ENCODE data around the gene CEP44.
A peak's percentile ranks its signal among the peaks of the same experiment; 100 is the strongest.

CEP44 gene

GRCh38 chr4:174283507-174284471 lies at the start of gene CEP44, which contains the start of gene FBXO8:
CEP44 (plus strand) TSS chr4:174283911; CDS start chr4:174299122, 15,211 bp downstream.
FBXO8 (minus strand) TSS chr4:174283667; CDS start chr4:174263092, 20,575 bp downstream.
- Histone ChIP-seq H3K27me3 (ENCODE audit: control insufficient read depth in 1 of 2, insufficient read depth in 2 of 2, low read length in 2 of 2) (no peaks in the 10 kb centered on the region), H3K9me3 (ENCODE audit: low read length) (no peaks in the 10 kb centered on the region), H3K27ac (ENCODE audit: low read depth, low read length) (peak within 1 kb of the TSS; percentile 99), H3K36me3 (ENCODE audit: insufficient read depth, low read length) (peaks cover 7% of the 10 kb centered on the region), H3K4me3 (ENCODE audit: low read depth in 1 of 2, low read length in 2 of 2) (peak within 1 kb of the TSS; percentile 86 to 89), H3K9ac (ENCODE audit: low read length) (peak within 1 kb of the TSS; percentile 83), H3K4me1 (ENCODE audit: insufficient read depth, low read length) (peaks cover 29% of the 10 kb centered on the region)

GRCh38 chr4:174236359-174236758 lies 47.4 kb upstream of the CEP44 start:
- no peak overlapping the region for H3K9ac ChIP-seq (ENCODE audit: low read length)
- peaks cover 7% of the 10 kb centered on the region for H3K36me3 ChIP-seq (ENCODE audit: insufficient read depth, low read length)
- H3K27ac ChIP-seq (ENCODE audit: low read depth, low read length) = no peak overlapping the region
- no peaks in the 10 kb centered on the region for H3K9me3 ChIP-seq (ENCODE audit: low read length)
- no peaks in the 10 kb centered on the region for H3K27me3 ChIP-seq (ENCODE audit: control insufficient read depth in 1 of 2, insufficient read depth in 2 of 2, low read length in 2 of 2)
- peaks cover 4% of the 10 kb centered on the region for H3K4me1 ChIP-seq (ENCODE audit: insufficient read depth, low read length)
- no peak overlapping the region for H3K4me3 ChIP-seq (ENCODE audit: low read depth in 1 of 2, low read length in 2 of 2)

GRCh38 chr4:174241162-174241561 lies 42.5 kb upstream of the CEP44 start:
- H3K4me3 ChIP-seq (ENCODE audit: low read depth in 1 of 2, low read length in 2 of 2) = no peak overlapping the region
- H3K27me3 ChIP-seq (ENCODE audit: control insufficient read depth in 1 of 2, insufficient read depth in 2 of 2, low read length in 2 of 2) = no peaks in the 10 kb centered on the region
- H3K36me3 ChIP-seq (ENCODE audit: insufficient read depth, low read length) = peaks cover 7% of the 10 kb centered on the region
- no peak overlapping the region for H3K9ac ChIP-seq (ENCODE audit: low read length)
- peaks cover 5% of the 10 kb centered on the region for H3K4me1 ChIP-seq (ENCODE audit: insufficient read depth, low read length)
- no peak overlapping the region for H3K27ac ChIP-seq (ENCODE audit: low read depth, low read length)
- H3K9me3 ChIP-seq (ENCODE audit: low read length) = no peaks in the 10 kb centered on the region

- Histone ChIP-seq H3K4me3 (ENCODE audit: low read depth in 1 of 2, low read length in 2 of 2) (no peak overlapping the region), H3K9ac (ENCODE audit: low read length) (no peak overlapping the region), H3K4me1 (ENCODE audit: insufficient read depth, low read length) (peaks cover 17% of the 10 kb centered on the region), H3K36me3 (ENCODE audit: insufficient read depth, low read length) (no peaks in the 10 kb centered on the region), H3K9me3 (ENCODE audit: low read length) (no peaks in the 10 kb centered on the region), H3K27me3 (ENCODE audit: control insufficient read depth in 1 of 2, insufficient read depth in 2 of 2, low read length in 2 of 2) (no peaks in the 10 kb centered on the region), H3K27ac (ENCODE audit: low read depth, low read length) (no peak overlapping the region)
Measured at GRCh38 chr4:174244441-174244840, 39.3 kb upstream of the CEP44 start.

GRCh38 chr4:174245714-174246113 lies 38.0 kb upstream of the CEP44 start:
- Histone ChIP-seq H3K27ac (ENCODE audit: low read depth, low read length) (no peak overlapping the region), H3K4me1 (ENCODE audit: insufficient read depth, low read length) (peaks cover 22% of the 10 kb centered on the region), H3K27me3 (ENCODE audit: control insufficient read depth in 1 of 2, insufficient read depth in 2 of 2, low read length in 2 of 2) (no peaks in the 10 kb centered on the region), H3K36me3 (ENCODE audit: insufficient read depth, low read length) (no peaks in the 10 kb centered on the region), H3K9me3 (ENCODE audit: low read length) (no peaks in the 10 kb centered on the region), H3K9ac (ENCODE audit: low read length) (no peak overlapping the region), H3K4me3 (ENCODE audit: low read depth in 1 of 2, low read length in 2 of 2) (no peak overlapping the region)

- no peaks in the 10 kb centered on the region for H3K9me3 ChIP-seq (ENCODE audit: low read length)
- no peak overlapping the region for H3K4me3 ChIP-seq (ENCODE audit: low read depth in 1 of 2, low read length in 2 of 2)
- peak overlapping the region; percentile 48 for H3K27ac ChIP-seq (ENCODE audit: low read depth, low read length)
- peaks cover 18% of the 10 kb centered on the region for H3K4me1 ChIP-seq (ENCODE audit: insufficient read depth, low read length)
- no peak overlapping the region for H3K9ac ChIP-seq (ENCODE audit: low read length)
- no peaks in the 10 kb centered on the region for H3K36me3 ChIP-seq (ENCODE audit: insufficient read depth, low read length)
- no peaks in the 10 kb centered on the region for H3K27me3 ChIP-seq (ENCODE audit: control insufficient read depth in 1 of 2, insufficient read depth in 2 of 2, low read length in 2 of 2)
Measured at GRCh38 chr4:174248407-174248806, 35.3 kb upstream of the CEP44 start.

- H3K27me3 ChIP-seq (ENCODE audit: control insufficient read depth in 1 of 2, insufficient read depth in 2 of 2, low read length in 2 of 2) = no peaks in the 10 kb centered on the region
Measured at GRCh38 chr4:174252412-174252811, 31.3 kb upstream of the CEP44 start.

GRCh38 chr4:174254613-174255012 lies 29.1 kb upstream of the CEP44 start:
- H3K36me3 ChIP-seq (ENCODE audit: insufficient read depth, low read length) = peaks cover 4% of the 10 kb centered on the region
- H3K4me3 ChIP-seq (ENCODE audit: low read depth in 1 of 2, low read length in 2 of 2) = no peak overlapping the region
- no peaks in the 10 kb centered on the region for H3K9me3 ChIP-seq (ENCODE audit: low read length)
- H3K4me1 ChIP-seq (ENCODE audit: insufficient read depth, low read length) = peaks cover 22% of the 10 kb centered on the region
- no peaks in the 10 kb centered on the region for H3K27me3 ChIP-seq (ENCODE audit: control insufficient read depth in 1 of 2, insufficient read depth in 2 of 2, low read length in 2 of 2)
- no peak overlapping the region for H3K27ac ChIP-seq (ENCODE audit: low read depth, low read length)
- H3K9ac ChIP-seq (ENCODE audit: low read length) = no peak overlapping the region

More at GRCh38 chr4:174252412-174252811, 31.3 kb upstream of the CEP44 start:
- no peak overlapping the region for H3K27ac ChIP-seq (ENCODE audit: low read depth, low read length)
- peaks cover 31% of the 10 kb centered on the region for H3K4me1 ChIP-seq (ENCODE audit: insufficient read depth, low read length)
- no peaks in the 10 kb centered on the region for H3K36me3 ChIP-seq (ENCODE audit: insufficient read depth, low read length)
- no peaks in the 10 kb centered on the region for H3K9me3 ChIP-seq (ENCODE audit: low read length)
- H3K9ac ChIP-seq (ENCODE audit: low read length) = no peak overlapping the region
- H3K4me3 ChIP-seq (ENCODE audit: low read depth in 1 of 2, low read length in 2 of 2) = no peak overlapping the region

GRCh38 chr4:174255374-174255773 lies 28.3 kb upstream of the CEP44 start:
- Histone ChIP-seq H3K9ac (ENCODE audit: low read length) (no peak overlapping the region), H3K9me3 (ENCODE audit: low read length) (no peaks in the 10 kb centered on the region), H3K27me3 (ENCODE audit: control insufficient read depth in 1 of 2, insufficient read depth in 2 of 2, low read length in 2 of 2) (no peaks in the 10 kb centered on the region), H3K27ac (ENCODE audit: low read depth, low read length) (no peak overlapping the region), H3K4me3 (ENCODE audit: low read depth in 1 of 2, low read length in 2 of 2) (no peak overlapping the region), H3K4me1 (ENCODE audit: insufficient read depth, low read length) (peaks cover 25% of the 10 kb centered on the region), H3K36me3 (ENCODE audit: insufficient read depth, low read length) (peaks cover 4% of the 10 kb centered on the region)

GRCh38 chr4:174255786-174256185 lies 27.9 kb upstream of the CEP44 start:
- no peaks in the 10 kb centered on the region for H3K9me3 ChIP-seq (ENCODE audit: low read length)
- no peak overlapping the region for H3K4me3 ChIP-seq (ENCODE audit: low read depth in 1 of 2, low read length in 2 of 2)
- H3K27ac ChIP-seq (ENCODE audit: low read depth, low read length) = no peak overlapping the region

GRCh38 chr4:174256277-174256713 lies 27.4 kb upstream of the CEP44 start:
- Histone ChIP-seq H3K4me3 (ENCODE audit: low read depth in 1 of 2, low read length in 2 of 2) (no peak overlapping the region), H3K4me1 (ENCODE audit: insufficient read depth, low read length) (peaks cover 30% of the 10 kb centered on the region), H3K36me3 (ENCODE audit: insufficient read depth, low read length) (peaks cover 4% of the 10 kb centered on the region), H3K9ac (ENCODE audit: low read length) (no peak overlapping the region), H3K9me3 (ENCODE audit: low read length) (no peaks in the 10 kb centered on the region), H3K27me3 (ENCODE audit: control insufficient read depth in 1 of 2, insufficient read depth in 2 of 2, low read length in 2 of 2) (no peaks in the 10 kb centered on the region), H3K27ac (ENCODE audit: low read depth, low read length) (no peak overlapping the region)

More at GRCh38 chr4:174255786-174256185, 27.9 kb upstream of the CEP44 start:
- H3K27me3 ChIP-seq (ENCODE audit: control insufficient read depth in 1 of 2, insufficient read depth in 2 of 2, low read length in 2 of 2) = no peaks in the 10 kb centered on the region
- H3K9ac ChIP-seq (ENCODE audit: low read length) = no peak overlapping the region
- H3K36me3 ChIP-seq (ENCODE audit: insufficient read depth, low read length) = peaks cover 4% of the 10 kb centered on the region
- H3K4me1 ChIP-seq (ENCODE audit: insufficient read depth, low read length) = peaks cover 29% of the 10 kb centered on the region
